Stimulated activated CD8-positive, alpha-beta memory T cell treated with anti-CD3 and anti-CD28 coated beads, Interleukin-7, amount 100 ng/mL, for 48 hours (primary cell): ENCODE data around the gene ZNF836.
"Not testable (repeated sequence)": the region's sequence is repeated elsewhere in the genome, so short reads cannot be mapped to it uniquely, and the experiment has no call there.

Source experiments
- DNase-seq, 2 donors: peaks; one replicate each; pipeline ENCODE4 v3.0.0-alpha.2; 2020; ENCODE audit warnings: low read depth in 1 of 2; ENCODE audit errors: extremely low read depth in 1 of 2

ZNF836 gene

GRCh38 chr19:52171321-52172169 lies at the start of gene ZNF836:
Gene ZNF836 (minus strand): TSS chr19:52171621. CDS start chr19:52168072, 3,549 bp downstream.
- DNase-seq = peak; percentile 67 to 85

- no peak for DNase-seq
Observed at GRCh38 chr19:52221031-52221430, 49.6 kb upstream of the ZNF836 start.

- no peak for DNase-seq
Observed at GRCh38 chr19:52219611-52220010, 48.2 kb upstream of the ZNF836 start.

GRCh38 chr19:52217576-52217975 lies 46.2 kb upstream of the ZNF836 start:
- DNase-seq = no peak

DNA sequence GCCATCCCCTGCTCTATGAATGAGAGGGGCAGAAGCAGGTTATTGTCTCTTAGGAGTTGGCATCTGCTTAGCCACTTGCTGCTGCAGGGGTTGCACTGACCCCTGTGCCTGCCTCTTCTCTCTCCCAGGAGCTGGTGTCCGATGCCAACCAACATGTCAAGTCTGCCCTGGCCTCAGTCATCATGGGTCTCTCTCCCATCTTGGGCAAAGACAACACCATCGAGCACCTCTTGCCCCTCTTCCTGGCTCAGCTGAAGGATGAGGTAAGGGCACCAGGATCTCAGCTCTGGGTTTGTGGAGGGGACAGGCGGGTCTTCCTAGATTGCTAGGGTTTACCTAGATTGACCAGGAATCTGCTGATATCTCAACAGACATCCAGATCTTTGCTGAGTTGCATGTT lies 45.0 kb upstream of the ZNF836 start:
- no peak for DNase-seq

GRCh38 chr19:52214241-52214640 lies 42.8 kb upstream of the ZNF836 start:
- no peak for DNase-seq

DNA sequence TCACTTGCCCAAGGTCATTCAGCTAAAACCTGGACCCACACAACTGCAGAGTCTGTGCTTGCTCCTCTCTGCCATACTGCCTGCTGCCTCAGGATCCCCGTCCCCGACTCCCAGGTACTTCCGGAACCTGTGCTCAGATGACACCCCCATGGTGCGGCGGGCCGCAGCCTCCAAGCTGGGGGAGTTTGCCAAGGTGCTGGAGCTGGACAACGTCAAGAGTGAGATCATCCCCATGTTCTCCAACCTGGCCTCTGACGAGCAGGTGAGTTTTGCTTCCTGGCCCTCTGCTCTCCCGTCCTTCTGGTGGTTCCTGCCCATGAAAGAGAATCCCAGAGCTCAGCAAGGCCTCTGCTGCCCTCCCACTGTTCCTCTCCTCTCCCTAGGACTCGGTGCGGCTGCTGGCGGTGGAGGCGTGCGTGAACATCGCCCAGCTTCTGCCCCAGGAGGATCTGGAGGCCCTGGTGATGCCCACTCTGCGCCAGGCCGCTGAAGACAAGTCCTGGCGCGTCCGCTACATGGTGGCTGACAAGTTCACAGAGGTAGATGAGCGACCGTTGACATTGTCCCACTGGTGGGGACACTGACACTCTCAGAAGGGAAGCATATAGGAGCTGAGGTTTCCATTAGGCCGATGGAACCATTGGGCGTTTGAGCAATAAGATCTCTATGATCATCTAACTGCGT lies 41.3 kb upstream of the ZNF836 start:
- DNase-seq = no peak

DNA sequence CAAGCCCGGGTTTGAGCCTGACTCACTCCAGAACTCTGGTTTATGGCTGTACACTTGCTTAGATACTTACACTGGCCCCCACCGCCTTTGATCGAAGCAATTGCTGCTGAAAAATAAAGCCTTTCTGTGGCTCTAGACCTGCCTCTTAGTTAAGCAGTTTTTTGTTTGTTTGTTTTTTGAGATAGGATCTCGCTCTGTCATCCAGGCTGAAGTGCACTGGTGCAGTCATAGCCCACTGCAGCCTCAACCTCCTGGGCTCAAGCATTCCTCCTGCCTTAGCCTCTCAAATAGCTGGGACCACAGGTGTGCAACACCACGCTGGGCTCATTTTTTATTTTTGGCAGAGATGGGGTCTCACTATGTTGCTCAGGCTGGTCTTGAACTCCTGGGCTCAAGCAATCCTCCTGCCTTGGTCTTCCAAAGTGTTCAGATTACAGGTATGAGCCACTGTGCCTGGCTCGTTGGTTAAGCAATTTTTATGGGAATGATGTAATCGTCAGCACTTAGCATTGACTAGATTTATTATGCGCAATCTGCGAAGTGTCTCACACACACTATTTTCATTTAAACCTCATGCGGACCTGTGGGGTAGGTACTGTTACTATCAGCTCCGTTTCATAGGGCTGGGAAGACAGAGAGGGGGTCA lies 40.6 kb upstream of the ZNF836 start:
- DNase-seq = no peak

- DNase-seq = no peak
Observed at GRCh38 chr19:52211203-52211602, 39.8 kb upstream of the ZNF836 start.

DNA sequence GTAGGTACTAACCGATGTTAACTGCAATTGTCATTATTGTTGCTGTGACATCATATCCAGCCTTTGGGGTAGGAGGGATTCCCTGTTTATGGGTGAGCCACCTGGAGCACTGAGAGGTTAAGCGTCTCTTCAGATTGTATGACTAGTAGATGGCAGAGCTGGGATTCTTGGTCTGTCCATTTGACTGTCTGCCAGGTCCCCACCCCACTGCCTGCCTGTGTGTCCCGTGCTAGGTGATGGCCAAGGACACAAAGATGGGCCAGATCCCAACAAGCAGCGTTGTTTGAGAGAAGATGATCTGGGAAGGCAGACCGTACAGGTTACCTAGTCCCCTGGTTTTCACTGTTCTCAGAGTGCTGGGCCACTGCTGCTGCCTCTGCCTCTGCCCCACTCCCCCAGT lies 35.1 kb upstream of the ZNF836 start:
- DNase-seq = no peak

- not testable (repeated sequence) for DNase-seq
Observed at GRCh38 chr19:52200755-52201391, 29.5 kb upstream of the ZNF836 start.

GRCh38 chr19:52200044-52200443 lies 28.6 kb upstream of the ZNF836 start:
- no peak for DNase-seq

DNA sequence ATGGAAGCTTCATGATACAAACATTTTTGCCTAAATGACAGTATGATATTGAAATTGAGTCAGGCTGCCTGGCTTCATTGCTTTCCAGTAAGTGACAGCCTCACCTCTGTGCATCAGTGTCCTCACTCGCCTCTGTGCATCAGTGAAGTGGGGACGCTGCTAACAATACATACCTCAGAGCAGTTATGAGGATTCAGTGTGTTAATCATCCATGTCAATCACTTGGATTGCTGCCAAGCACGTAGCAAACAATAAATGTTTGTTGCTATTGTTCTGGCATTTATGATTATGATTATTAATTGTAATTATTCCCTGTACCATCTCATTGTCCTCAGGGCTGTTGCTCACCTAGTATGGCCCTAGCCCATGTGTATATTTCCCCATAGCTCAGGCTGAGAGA lies 27.3 kb upstream of the ZNF836 start:
- no peak for DNase-seq

GRCh38 chr19:52197964-52198363 lies 26.5 kb upstream of the ZNF836 start:
- DNase-seq = no peak

DNA sequence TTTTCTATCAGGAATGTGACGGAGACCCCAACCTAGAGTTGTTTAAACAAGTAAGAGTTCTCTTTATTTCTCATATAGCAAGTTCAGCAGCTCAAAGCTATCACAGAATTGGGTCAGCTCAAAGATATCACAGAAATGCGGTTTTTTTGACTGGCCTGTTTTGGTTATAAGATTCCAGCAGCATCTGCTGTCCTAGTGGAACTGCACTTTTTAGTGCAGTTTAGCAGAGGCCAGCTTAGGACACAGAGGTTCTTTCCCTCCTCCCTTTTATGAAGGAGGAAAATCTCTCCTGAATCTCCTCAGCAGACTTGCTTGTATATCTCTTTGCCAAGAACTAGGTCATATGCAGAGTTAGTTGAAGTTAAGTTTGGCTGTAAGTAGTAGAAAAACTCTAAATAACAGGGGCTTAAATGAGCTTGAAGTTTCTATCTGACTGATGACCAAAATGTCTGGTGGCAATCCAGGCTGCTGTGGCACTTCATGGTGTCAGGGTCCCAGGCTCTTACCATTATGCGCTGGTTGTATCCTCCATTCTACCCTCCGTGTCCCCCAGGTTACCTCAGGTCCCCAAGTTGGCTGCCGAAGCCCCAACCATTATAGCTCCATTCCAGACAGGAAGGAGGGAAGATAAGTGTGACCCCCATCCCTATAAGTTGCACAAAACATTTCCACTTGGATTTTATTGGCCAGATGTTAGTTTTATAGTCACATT lies 25.0 kb upstream of the ZNF836 start:
- no peak for DNase-seq

- DNase-seq = no peak
Observed at GRCh38 chr19:52191951-52192350, 20.5 kb upstream of the ZNF836 start.

DNA sequence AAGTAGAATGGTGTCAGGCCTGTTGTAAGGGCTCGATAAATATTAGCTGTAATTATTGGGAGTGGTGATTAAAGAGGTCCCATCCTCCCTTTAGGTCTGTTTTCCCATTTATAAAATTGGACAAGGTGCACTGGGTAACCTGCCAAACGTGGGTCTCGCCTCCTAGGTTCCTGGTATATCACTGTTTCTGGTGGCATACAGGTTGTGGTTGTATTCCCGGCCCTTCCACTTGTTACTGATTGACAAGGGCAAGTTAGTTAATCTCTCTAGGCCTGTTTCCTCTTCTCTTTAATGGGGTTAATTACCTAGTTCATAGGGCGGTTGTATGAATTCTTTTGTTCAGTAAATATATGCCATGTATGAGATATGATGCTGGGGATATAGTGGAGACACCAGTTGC lies 20.0 kb upstream of the ZNF836 start:
- no peak for DNase-seq

DNA sequence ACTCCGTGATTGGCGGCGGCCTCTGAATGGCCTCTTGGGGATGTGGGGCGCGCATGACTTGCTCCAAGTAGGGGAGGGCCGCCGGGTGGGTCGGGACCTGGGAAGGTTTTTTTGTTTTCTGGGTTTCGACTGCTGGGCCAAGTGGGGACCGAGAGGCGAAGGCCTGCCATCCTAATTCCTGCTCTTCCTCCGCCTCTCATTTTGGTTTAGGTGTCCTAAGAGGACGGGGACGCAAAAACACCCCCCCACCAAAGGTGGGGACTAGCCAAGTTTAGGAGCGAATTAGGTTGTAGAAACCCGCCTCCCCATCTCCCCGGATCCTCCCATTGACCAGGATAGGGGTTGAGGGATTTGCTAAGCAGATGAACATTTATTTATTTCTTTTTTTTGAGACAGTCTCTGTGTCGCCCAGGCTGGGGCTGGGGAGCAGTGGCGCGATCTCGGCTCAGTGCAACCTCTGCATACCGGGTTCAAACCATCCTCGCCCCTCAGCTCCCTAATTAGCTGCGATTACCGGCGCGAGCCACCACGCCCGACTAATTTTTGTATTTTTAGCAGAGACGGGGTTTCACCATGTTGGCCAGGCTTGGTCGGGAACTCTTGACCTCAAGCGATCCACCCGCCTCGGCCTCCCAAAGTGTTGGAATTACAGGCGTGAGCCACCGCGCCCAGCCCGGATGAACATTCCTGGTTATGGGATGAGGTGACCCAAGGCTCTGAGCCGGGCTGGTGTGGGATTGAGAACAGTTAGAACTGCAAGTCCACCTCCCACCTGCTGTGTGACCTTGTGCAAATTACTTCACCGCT lies 19.3 kb upstream of the ZNF836 start:
- no peak for DNase-seq

DNA sequence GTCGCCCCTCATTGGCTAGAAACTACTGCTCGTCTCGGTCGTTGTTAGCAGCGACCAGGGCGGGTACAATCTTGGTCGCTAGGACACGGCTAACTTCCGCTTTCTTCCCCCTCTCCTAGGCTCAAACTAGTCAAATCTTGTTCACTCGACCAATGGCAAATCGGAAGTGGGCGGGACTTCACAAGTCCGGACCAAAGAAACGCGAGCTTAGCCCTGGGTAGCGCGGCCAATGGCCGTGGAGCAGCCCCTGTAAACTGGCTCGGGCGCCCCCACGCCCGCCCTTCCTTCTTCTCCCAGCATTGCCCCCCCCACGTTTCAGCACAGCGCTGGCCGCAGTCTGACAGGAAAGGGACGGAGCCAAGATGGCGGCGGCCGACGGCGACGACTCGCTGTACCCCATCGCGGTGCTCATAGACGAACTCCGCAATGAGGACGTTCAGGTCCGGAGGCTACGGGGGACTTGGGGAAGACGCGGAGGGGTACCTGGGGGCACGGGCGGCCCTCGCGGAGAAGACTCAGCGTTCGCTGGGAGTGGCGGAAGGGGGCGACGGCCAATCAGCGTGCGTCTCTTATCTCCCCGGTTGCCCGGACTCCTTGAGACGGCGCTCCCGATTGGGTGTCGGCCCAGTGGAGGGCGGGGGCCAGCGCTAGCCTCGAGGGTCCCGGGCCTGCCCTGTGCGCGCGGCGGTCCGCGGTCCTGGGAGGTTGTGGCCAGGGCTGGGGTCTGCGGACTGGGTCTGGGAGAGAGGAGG lies 18.5 kb upstream of the ZNF836 start, which contains the start of gene PPP2R1A:
TSS of gene PPP2R1A (plus strand) at position 318 of the 752 bp plus-strand sequence. CDS start at position 363, 45 bp downstream.
- DNase-seq = peak; percentile 95 to 98
